Breast epithelium (tissue), 4 donors: Measurements from ENCODE around the gene GRIP2. TPM values are rescaled to one million over a fixed set of nuclear protein-coding genes. Genes with fewer than 3 reads are reported as not detected.

Experiments
- DNase-seq, 2 donors: peaks; one replicate each; pipeline ENCODE4 v3.0.0-alpha.2; 2019; ENCODE audit warnings: low spot score in 2 of 2
- H3K27ac ChIP-seq, 2 donors: fragments of 200-600 bp; sonication (generic) in 1 of 2; one replicate each; pipeline ENCODE4 v1.5.1; 2016 to 2019; ENCODE audit warnings: mild to moderate bottlenecking in 1 of 2
- H3K27me3 ChIP-seq, 2 donors: fragments of 200-600 bp; sonication (generic) in 1 of 2; one replicate each; pipeline versions ENCODE4 v1.5.1 to v1.6.0; 2017 to 2019; ENCODE audit warnings: control low read depth in 1 of 2, mild to moderate bottlenecking in 1 of 2
- H3K36me3 ChIP-seq: fragments of 200-600 bp; one replicate; pipeline ENCODE4 v1.5.1; 2019
- H3K4me1 ChIP-seq, 2 donors: fragments of 200-600 bp; sonication (generic); one replicate each; pipeline ENCODE4 v1.5.1; 2016 to 2019; ENCODE audit warnings: control low read depth in 1 of 2
- H3K4me3 ChIP-seq, 3 donors: fragments of 200-600 bp; sonication (generic); 1 replicate in 2 of 3; 2 replicates in 1 of 3; pipeline ENCODE4 v1.5.1; 2016 to 2019; ENCODE audit warnings: mild to moderate bottlenecking in 3 of 3, moderate library complexity in 2 of 3
- H3K9me3 ChIP-seq, 2 donors: fragments of 200-600 bp; sonication (generic) in 1 of 2; one replicate each; pipeline ENCODE4 v1.5.1; 2016 to 2019; ENCODE audit warnings: control low read depth in 1 of 2
- CTCF ChIP-seq, 3 donors: fragments of 450-650 bp; IDR thresholded peaks; one replicate each; pipeline ENCODE4 v1.5.1; 2016 to 2017; ENCODE audit warnings: antibody characterized with exemption in 3 of 3, mild to moderate bottlenecking in 3 of 3, moderate library complexity in 3 of 3
- POLR2A ChIP-seq: fragments of 450-650 bp; IDR thresholded peaks from one replicate; pipeline ENCODE4 v1.6.1; 2016; ENCODE audit warnings: antibody characterized with exemption, mild to moderate bottlenecking, moderate library complexity
- POLR2AphosphoS5 ChIP-seq, 3 donors: sonication (generic); formaldehyde crosslinking; IDR thresholded peaks; one replicate each; pipeline ENCODE4 v1.6.1; 2017; ENCODE audit warnings: antibody characterized with exemption in 3 of 3
- intact Hi-C: fragments of 100-400 bp; cut with DNase I; formaldehyde crosslinking; loops from one replicate; pipeline ENCODE4 v1.15.1; 2023; ENCODE audit warnings: low total_unique reads
- total RNA-seq, 3 donors: library from RNA; depleted of rRNA; stranded (reverse); fragments of >200 nt; gene quantifications; one replicate each; pipeline ENCODE4 v1.1.0, GENCODE V29; 2016

The GRIP2 gene
- total RNA-seq, 3 donors from 2014 or later, result 0.16 to 0.88 (median 0.33) TPM

- no peak for DNase-seq
- Histone ChIP-seq H3K9me3 (no peaks in the 10 kb centered on the region), H3K36me3 (no peaks in the 10 kb centered on the region), H3K27ac (no peak overlapping the region), H3K4me3 (no peak overlapping the region), H3K4me1 (peaks cover 5 to 24% of the 10 kb centered on the region in 2 donors), H3K27me3 (no peaks in the 10 kb centered on the region)
- no peak for TF ChIP-seq POLR2AphosphoS5 (IDR thresholded peaks at IDR 0.05)
- no peak for TF ChIP-seq CTCF (IDR thresholded peaks at IDR 0.05)
- TF ChIP-seq POLR2A, result no peak
- intact Hi-C loops, result no loop called here
These were observed 100.5 kb downstream of the GRIP2 start for GRCh38 chr3:14439501-14440167.

Other genes with a start within 250 kb of the GRIP2 start
- 10 to 100 TPM; 22.1 to 52.4 (median 27.5) TPM for gene SLC6A6, start 137.7 kb downstream of the GRIP2 start, total RNA-seq
- gene CCDC174, start 111.4 kb upstream of the GRIP2 start, total RNA-seq, result 10 to 100 TPM; 18.4 to 34.8 (median 30.8) TPM
- gene C3orf20, start 134.8 kb upstream of the GRIP2 start, total RNA-seq, result under 1 TPM in 2 of 3 donors, not detected in 1; 0.15 to 0.16 TPM